HepG2 (cell line): ENCODE results near the gene PLRG1. TPM values are rescaled to one million over a fixed set of nuclear protein-coding genes. Genes with fewer than 3 reads are reported as not detected.

Experiments used
- AHDC1 ChIP-seq: sonication (generic); formaldehyde crosslinking; IDR thresholded peaks from 2 replicates; pipeline ENCODE4 v1.5.1; 2020; ENCODE audit warnings: mild to moderate bottlenecking, missing genetic modification reagents, borderline replicate concordance
- ARID5B ChIP-seq: IDR thresholded peaks from 2 replicates; pipeline ENCODE4 v1.4.0; 2020; ENCODE audit warnings: mild to moderate bottlenecking, missing genetic modification reagents
- CBX1 ChIP-seq: IDR thresholded peaks from one replicate; pipeline ENCODE4 v1.6.1; 2016; ENCODE audit warnings: antibody characterized with exemption, low read depth
- ETV5 ChIP-seq: IDR thresholded peaks from 2 replicates; pipeline ENCODE4 v1.6.1; 2018; ENCODE audit warnings: missing biosample characterization, missing genetic modification reagents, inconsistent platforms, borderline replicate concordance
- GABPA ChIP-seq, 2 experiments: IDR thresholded peaks; 2 replicates each; pipeline ENCODE4 v1.6.1; 2011 to 2016; ENCODE audit warnings: low read depth in 2 of 2, low read length in 1 of 2, missing biosample characterization in 1 of 2, missing genetic modification characterization in 1 of 2
- KDM5A ChIP-seq: fragments of 200-600 bp; sonication (generic); IDR thresholded peaks from 2 replicates; pipeline ENCODE4 v1.7.0; 2018; ENCODE audit warnings: antibody characterized with exemption, mild to moderate bottlenecking, low read length, borderline replicate concordance
- NCOR1 ChIP-seq: fragments of 200-600 bp; sonication (generic); IDR thresholded peaks from 2 replicates; pipeline ENCODE4 v1.7.0; 2017; ENCODE audit warnings: antibody characterized with exemption, low read length, borderline replicate concordance
- POLR2AphosphoS2 ChIP-seq: IDR thresholded peaks from 2 replicates; pipeline ENCODE4 v1.6.1; 2011; ENCODE audit warnings: low read depth, low read length, improper control_type of control experiment
- REST ChIP-seq, 2 experiments: IDR thresholded peaks; 2 replicates each; pipeline ENCODE4 v1.6.1; 2011 to 2012; ENCODE audit warnings: low read length in 2 of 2, borderline replicate concordance in 1 of 2, low read depth in 1 of 2, mild to moderate bottlenecking in 1 of 2, moderate library complexity in 1 of 2
- RFX1 ChIP-seq: fragments of 450-650 bp; IDR thresholded peaks from 2 replicates; pipeline ENCODE4 v1.6.1; 2017
- ZBTB25 ChIP-seq: IDR thresholded peaks from 2 replicates; pipeline ENCODE4 v1.6.1; 2018; ENCODE audit warnings: missing genetic modification reagents
- ZMYM4 ChIP-seq: sonication (generic); formaldehyde crosslinking; IDR thresholded peaks from 2 replicates; pipeline ENCODE4 v1.8.1; 2023; ENCODE audit warnings: mild to moderate bottlenecking, missing genetic modification reagents
- ZNF44 ChIP-seq: sonication (generic); formaldehyde crosslinking; IDR thresholded peaks from 2 replicates; pipeline ENCODE4 v1.5.1; 2020; ENCODE audit warnings: mild to moderate bottlenecking, missing genetic modification reagents
- ZNF792 ChIP-seq: IDR thresholded peaks from 2 replicates; pipeline ENCODE4 v1.6.1; 2016
- polyA plus RNA-seq, 8 experiments: library from polyadenylated mRNA; depleted of rRNA in 3 of 8; stranded (reverse) in 7 of 8; unstranded in 1 of 8; fragments of >200 nt; fragmentation: Illumina TruSeq in 4 of 8; extraction: Trizol in 4 of 8; gene quantifications; 2 replicates each; pipeline versions ENCODE4 v1.2.1 to v1.2.3, GENCODE V29; 2011 to 2016; ENCODE audit warnings: low read depth in 4 of 8, missing spikeins in 1 of 8, mixed read lengths in 1 of 8; ENCODE audit not compliant: insufficient read depth in 1 of 8
- total RNA-seq, 5 experiments: library from RNA; depleted of rRNA; stranded (reverse); fragments of >200 nt; fragmentation: Illumina TruSeq; extraction: Trizol; gene quantifications; 2 replicates each; pipeline ENCODE4 v1.2.3, GENCODE V29; 2016; ENCODE audit warnings: low read depth in 1 of 5

PLRG1 gene
- total and polyA plus RNA-seq, 2 of the 13 experiments (the other 11 are each of a cell fraction or from before 2014, with no cell fraction given), result 77.3 to 110 TPM

- no peak for TF ChIP-seq POLR2AphosphoS2
- TF ChIP-seq ZMYM4 (CRISPR knock-in tag), result peak; percentile 86
- TF ChIP-seq ARID5B (CRISPR knock-in tag), result peak; percentile 100
- no peak for TF ChIP-seq CBX1
- TF ChIP-seq ZBTB25 (CRISPR knock-in tag), result peak; percentile 69; the same call in 1 of the 2 replicates
- peak in 1 of 2 experiments; percentile 77; a peak in 2 of 4 replicates for TF ChIP-seq REST (IDR thresholded peaks at IDR 0.05; ENCODE audit: borderline replicate concordance in 1 of 2, low read depth in 1 of 2, low read length in 2 of 2)
- TF ChIP-seq GABPA (IDR thresholded peaks at IDR 0.05; ENCODE audit: low read depth, low read length), result no peak
- TF ChIP-seq GABPA (CRISPR knock-in tag; IDR thresholded peaks at IDR 0.05; ENCODE audit: low read depth), result 0 out of 2 replicates have a peak, but pooled peaks have one; percentile 21
- TF ChIP-seq RFX1, result no peak
- peak; percentile 89 for TF ChIP-seq ETV5 (CRISPR knock-in tag)
- TF ChIP-seq ZNF792 (CRISPR knock-in tag), result peak; percentile 87; the same call in 1 of the 2 replicates
- TF ChIP-seq NCOR1, result peak; percentile 96; the same call in 1 of the 2 replicates
- 0 out of 2 replicates have a peak, but pooled peaks have one; percentile 25 for TF ChIP-seq KDM5A
- no peak for TF ChIP-seq ZNF44 (CRISPR knock-in tag)
- peak; percentile 98 for TF ChIP-seq AHDC1
These were observed 40.3 kb upstream of the PLRG1 start, which contains the start of gene FGA (continued) for GRCh38 chr4:154590329-154591006.
